ENCODE measurements around the gene KRTAP24-1.
A peak's percentile ranks its signal among the peaks of the same experiment; 100 is the strongest.

KRTAP24-1 gene

GRCh38 chr21:30289215-30289614 lies 6.5 kb upstream of the KRTAP24-1 start, which contains the start of gene KRTAP25-1:
Gene KRTAP25-1 (minus strand): TSS chr21:30289514. CDS start chr21:30289490, 24 bp downstream.
- no peaks in the 10 kb centered on the region for H3K36me3 ChIP-seq (ENCODE audit: insufficient read depth, insufficient read length, low read length)
- no peaks in the 10 kb centered on the region for H3K27me3 ChIP-seq (ENCODE audit: insufficient read depth, insufficient read length)
- no peaks in the 10 kb centered on the region for H3K4me1 ChIP-seq (ENCODE audit: insufficient read depth, insufficient read length)
- no peaks in the 10 kb centered on the region for H3K9me3 ChIP-seq (ENCODE audit: insufficient read depth, low read length)
- H3K9ac ChIP-seq (ENCODE audit: insufficient read length, low read depth) = no peak within 1 kb of the TSS
- no peak for DNase-seq (ENCODE audit: low read depth, low spot score)
- TF ChIP-seq ZNF274 (IDR thresholded peaks at IDR 0.05; ENCODE audit: low read depth, low read length) = no peak
- TF ChIP-seq YY1 (IDR thresholded peaks at IDR 0.05; ENCODE audit: insufficient read depth, insufficient read length) = no peak
- TF ChIP-seq SUZ12 (IDR thresholded peaks at IDR 0.05; ENCODE audit: extremely low read depth, insufficient read depth, insufficient read length) = no peak
- H3K4me3 ChIP-seq (ENCODE audit: insufficient read length, low read depth) = no peak within 1 kb of the TSS

- no peaks in the 10 kb centered on the region for H3K36me3 ChIP-seq (ENCODE audit: insufficient read depth, insufficient read length, low read length)
- no peak overlapping the region for H3K4me3 ChIP-seq (ENCODE audit: insufficient read length, low read depth)
- no peak for DNase-seq (ENCODE audit: low read depth, low spot score)
- H3K4me1 ChIP-seq (ENCODE audit: insufficient read depth, insufficient read length) = no peaks in the 10 kb centered on the region
- no peak for TF ChIP-seq SUZ12 (IDR thresholded peaks at IDR 0.05; ENCODE audit: extremely low read depth, insufficient read depth, insufficient read length)
- no peak for TF ChIP-seq YY1 (IDR thresholded peaks at IDR 0.05; ENCODE audit: insufficient read depth, insufficient read length)
- TF ChIP-seq ZNF274 (IDR thresholded peaks at IDR 0.05; ENCODE audit: low read depth, low read length) = no peak
- H3K9me3 ChIP-seq (ENCODE audit: insufficient read depth, low read length) = no peaks in the 10 kb centered on the region
- no peaks in the 10 kb centered on the region for H3K27me3 ChIP-seq (ENCODE audit: insufficient read depth, insufficient read length)
- no peak overlapping the region for H3K9ac ChIP-seq (ENCODE audit: insufficient read length, low read depth)
These were observed 11.1 kb downstream of the KRTAP24-1 start for GRCh38 chr21:30271611-30272010.

- Histone ChIP-seq H3K36me3 (ENCODE audit: insufficient read depth, insufficient read length, low read length) (no peaks in the 10 kb centered on the region), H3K4me1 (ENCODE audit: insufficient read depth, insufficient read length) (no peaks in the 10 kb centered on the region), H3K9me3 (ENCODE audit: insufficient read depth, low read length) (peaks cover 2% of the 10 kb centered on the region), H3K27me3 (ENCODE audit: insufficient read depth, insufficient read length) (no peaks in the 10 kb centered on the region), H3K4me3 (ENCODE audit: insufficient read length, low read depth) (no peak overlapping the region), H3K9ac (ENCODE audit: insufficient read length, low read depth) (no peak overlapping the region)
- TF ChIP-seq SUZ12 (IDR thresholded peaks at IDR 0.05; ENCODE audit: extremely low read depth, insufficient read depth, insufficient read length) = no peak
- no peak for TF ChIP-seq YY1 (IDR thresholded peaks at IDR 0.05; ENCODE audit: insufficient read depth, insufficient read length)
- TF ChIP-seq ZNF274 (IDR thresholded peaks at IDR 0.05; ENCODE audit: low read depth, low read length) = no peak
- no peak for DNase-seq (ENCODE audit: low read depth, low spot score)
These were observed 11.6 kb downstream of the KRTAP24-1 start for GRCh38 chr21:30271156-30271555.

- Histone ChIP-seq H3K36me3 (ENCODE audit: insufficient read depth, insufficient read length, low read length) (no peaks in the 10 kb centered on the region), H3K9ac (ENCODE audit: insufficient read length, low read depth) (no peak overlapping the region), H3K4me3 (ENCODE audit: insufficient read length, low read depth) (no peak overlapping the region), H3K9me3 (ENCODE audit: insufficient read depth, low read length) (peaks cover 14% of the 10 kb centered on the region), H3K27me3 (ENCODE audit: insufficient read depth, insufficient read length) (no peaks in the 10 kb centered on the region), H3K4me1 (ENCODE audit: insufficient read depth, insufficient read length) (no peaks in the 10 kb centered on the region)
- TF ChIP-seq SUZ12 (IDR thresholded peaks at IDR 0.05; ENCODE audit: extremely low read depth, insufficient read depth, insufficient read length) (no peak), ZNF274 (IDR thresholded peaks at IDR 0.05; ENCODE audit: low read depth, low read length) (no peak), YY1 (IDR thresholded peaks at IDR 0.05; ENCODE audit: insufficient read depth, insufficient read length) (no peak)
- DNase-seq (ENCODE audit: low read depth, low spot score) = no peak
These were observed 12.8 kb downstream of the KRTAP24-1 start for GRCh38 chr21:30269803-30270530.

- peaks cover 16% of the 10 kb centered on the region for H3K9me3 ChIP-seq (ENCODE audit: insufficient read depth, low read length)
- H3K4me3 ChIP-seq (ENCODE audit: insufficient read length, low read depth) = no peak overlapping the region
- no peak for TF ChIP-seq YY1 (IDR thresholded peaks at IDR 0.05; ENCODE audit: insufficient read depth, insufficient read length)
- no peak for TF ChIP-seq ZNF274 (IDR thresholded peaks at IDR 0.05; ENCODE audit: low read depth, low read length)
- no peak for TF ChIP-seq SUZ12 (IDR thresholded peaks at IDR 0.05; ENCODE audit: extremely low read depth, insufficient read depth, insufficient read length)
- H3K4me1 ChIP-seq (ENCODE audit: insufficient read depth, insufficient read length) = no peaks in the 10 kb centered on the region
- peak; percentile 75 for DNase-seq (ENCODE audit: low read depth, low spot score)
- no peak overlapping the region for H3K9ac ChIP-seq (ENCODE audit: insufficient read length, low read depth)
- no peaks in the 10 kb centered on the region for H3K27me3 ChIP-seq (ENCODE audit: insufficient read depth, insufficient read length)
- H3K36me3 ChIP-seq (ENCODE audit: insufficient read depth, insufficient read length, low read length) = no peaks in the 10 kb centered on the region
These were observed 14.0 kb downstream of the KRTAP24-1 start for GRCh38 chr21:30268608-30269197.

- no peaks in the 10 kb centered on the region for H3K27me3 ChIP-seq (ENCODE audit: insufficient read depth, insufficient read length)
- no peaks in the 10 kb centered on the region for H3K4me1 ChIP-seq (ENCODE audit: insufficient read depth, insufficient read length)
- no peak overlapping the region for H3K9ac ChIP-seq (ENCODE audit: insufficient read length, low read depth)
- no peaks in the 10 kb centered on the region for H3K36me3 ChIP-seq (ENCODE audit: insufficient read depth, insufficient read length, low read length)
- peak; percentile 65 for DNase-seq (ENCODE audit: low read depth, low spot score)
- TF ChIP-seq YY1 (IDR thresholded peaks at IDR 0.05; ENCODE audit: insufficient read depth, insufficient read length) (no peak), ZNF274 (IDR thresholded peaks at IDR 0.05; ENCODE audit: low read depth, low read length) (no peak), SUZ12 (IDR thresholded peaks at IDR 0.05; ENCODE audit: extremely low read depth, insufficient read depth, insufficient read length) (no peak)
- H3K4me3 ChIP-seq (ENCODE audit: insufficient read length, low read depth) = no peak overlapping the region
- H3K9me3 ChIP-seq (ENCODE audit: insufficient read depth, low read length) = no peaks in the 10 kb centered on the region
These were observed 25.0 kb downstream of the KRTAP24-1 start for GRCh38 chr21:30257773-30258172.

- no peak overlapping the region for H3K4me3 ChIP-seq (ENCODE audit: insufficient read length, low read depth)
- no peaks in the 10 kb centered on the region for H3K27me3 ChIP-seq (ENCODE audit: insufficient read depth, insufficient read length)
- H3K9ac ChIP-seq (ENCODE audit: insufficient read length, low read depth) = no peak overlapping the region
- H3K4me1 ChIP-seq (ENCODE audit: insufficient read depth, insufficient read length) = no peaks in the 10 kb centered on the region
- H3K9me3 ChIP-seq (ENCODE audit: insufficient read depth, low read length) = no peaks in the 10 kb centered on the region
- H3K36me3 ChIP-seq (ENCODE audit: insufficient read depth, insufficient read length, low read length) = no peaks in the 10 kb centered on the region
- no peak for DNase-seq (ENCODE audit: low read depth, low spot score)
- no peak for TF ChIP-seq SUZ12 (IDR thresholded peaks at IDR 0.05; ENCODE audit: extremely low read depth, insufficient read depth, insufficient read length)
- no peak for TF ChIP-seq ZNF274 (IDR thresholded peaks at IDR 0.05; ENCODE audit: low read depth, low read length)
- TF ChIP-seq YY1 (IDR thresholded peaks at IDR 0.05; ENCODE audit: insufficient read depth, insufficient read length) = no peak
These were observed 26.6 kb downstream of the KRTAP24-1 start for GRCh38 chr21:30256100-30256499.

All from NT2/D1 (cell line).